T-helper 17 cell (primary cell): ENCODE measurements around the gene PKN3. TPM values are rescaled to one million over a fixed set of nuclear protein-coding genes. Genes with fewer than 3 reads are reported as not detected.
"Not testable (repeated sequence)": the region's sequence is repeated elsewhere in the genome, so short reads cannot be mapped to it uniquely, and the experiment has no call there.

Source experiments
- ATAC-seq: fragments of 150-1000 bp; cut with Tn5 transposase; 2 replicates; pipeline ENCODE4 v1.10.0; 2021; ENCODE audit warnings: mild to moderate bottlenecking, moderate library complexity
- DNase-seq, 3 donors: peaks; one replicate each; pipeline versions ENCODE4 v3.0.0 to v3.0.0-alpha.2; 2020 to 2021
- H3K9me3 ChIP-seq: one replicate; pipeline ENCODE4 v1.7.0; 2013; ENCODE audit warnings: low read length, mild to moderate bottlenecking; ENCODE audit not compliant: control insufficient read depth, poor library complexity, severe bottlenecking
- H3K27ac Mint-ChIP-seq: one replicate; pipeline ENCODE4 v1.8.0; 2022; ENCODE audit warnings: mild to moderate bottlenecking, moderate library complexity, mixed read lengths
- H3K27me3 Mint-ChIP-seq: one replicate; pipeline ENCODE4 v1.8.0; 2022; ENCODE audit warnings: mixed read lengths
- H3K36me3 Mint-ChIP-seq: one replicate; pipeline ENCODE4 v1.8.0; 2022; ENCODE audit warnings: low read depth, mixed read lengths
- H3K4me1 Mint-ChIP-seq: one replicate; pipeline ENCODE4 v1.8.0; 2022; ENCODE audit warnings: mild to moderate bottlenecking, mixed read lengths
- H3K4me3 Mint-ChIP-seq: one replicate; pipeline ENCODE4 v1.8.0; 2022; ENCODE audit warnings: mild to moderate bottlenecking, moderate library complexity, mixed read lengths
- total RNA-seq, 4 donors: library from RNA in 2 of 4; stranded (reverse) in 2 of 4; gene quantifications; one replicate each; pipeline ENCODE4 v1.2.3 and lab custom pipeline; 2022 to 2026

The PKN3 gene
- total RNA-seq, 2 donors from 2014 or later: 0.96 to 2.0 TPM

- DNase-seq (peak; percentile 46 to 67 (median 59)), ATAC-seq (peak; percentile 48)
- peak overlapping the region; percentile 98 for H3K27ac Mint-ChIP-seq
- H3K4me1 Mint-ChIP-seq: peaks cover 38% of the 10 kb centered on the region
- no peaks in the 10 kb centered on the region for H3K27me3 Mint-ChIP-seq
- peak overlapping the region; percentile 100 for H3K4me3 Mint-ChIP-seq
- no peaks in the 10 kb centered on the region for H3K36me3 Mint-ChIP-seq
- H3K9me3 ChIP-seq: no peaks in the 10 kb centered on the region
Measured at GRCh38 chr9:128684325-128685199, 17.7 kb upstream of the PKN3 start.

DNA sequence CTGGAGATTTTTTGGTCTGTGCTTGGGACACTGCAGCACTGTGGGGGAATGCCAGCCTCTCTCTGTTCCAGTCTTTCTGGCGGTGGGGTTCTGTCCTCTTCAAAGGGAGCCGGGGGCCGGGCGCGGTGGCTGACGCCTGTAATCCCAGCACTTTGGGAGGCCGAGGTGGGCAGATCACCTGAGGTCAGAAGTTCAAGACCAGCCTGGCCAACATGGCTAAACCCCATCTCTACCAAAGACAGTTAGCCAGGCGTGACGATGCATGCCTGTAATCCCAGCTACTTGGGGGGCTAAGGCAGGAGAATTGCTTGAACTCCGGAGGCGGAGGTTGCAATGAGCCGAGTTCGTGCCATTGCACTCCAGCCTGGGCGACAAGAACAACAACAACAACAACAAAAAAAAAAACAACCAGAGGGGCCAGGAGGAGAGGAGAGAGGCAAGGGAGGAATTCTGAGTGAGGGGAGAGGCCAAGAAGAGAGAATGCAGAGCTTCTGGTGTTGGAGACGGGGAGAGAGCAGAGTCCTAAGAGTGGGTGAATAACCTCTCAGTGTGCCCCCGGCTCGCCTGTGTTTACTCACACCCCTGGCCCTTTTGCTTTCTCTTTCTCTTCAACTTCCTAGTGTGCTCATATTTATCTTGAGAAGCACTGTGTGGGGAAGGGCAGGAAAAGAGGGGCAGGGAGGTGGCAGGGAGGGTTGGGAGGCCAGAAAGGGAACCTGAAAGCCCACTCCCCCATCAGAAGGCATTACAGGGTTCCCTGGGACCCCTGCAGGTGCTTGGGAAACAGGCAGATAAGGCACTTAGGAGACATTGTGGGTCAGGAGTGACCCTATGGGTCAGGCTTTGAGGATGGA, 16.4 kb upstream of the PKN3 start:
- peak overlapping the region; percentile 100 for H3K4me3 Mint-ChIP-seq
- no peaks in the 10 kb centered on the region for H3K27me3 Mint-ChIP-seq
- peak overlapping the region; percentile 98 for H3K27ac Mint-ChIP-seq
- peaks cover 43% of the 10 kb centered on the region for H3K4me1 Mint-ChIP-seq
- DNase-seq (no peak), ATAC-seq (no peak)
- peaks cover 2% of the 10 kb centered on the region for H3K36me3 Mint-ChIP-seq
- no peaks in the 10 kb centered on the region for H3K9me3 ChIP-seq

DNA sequence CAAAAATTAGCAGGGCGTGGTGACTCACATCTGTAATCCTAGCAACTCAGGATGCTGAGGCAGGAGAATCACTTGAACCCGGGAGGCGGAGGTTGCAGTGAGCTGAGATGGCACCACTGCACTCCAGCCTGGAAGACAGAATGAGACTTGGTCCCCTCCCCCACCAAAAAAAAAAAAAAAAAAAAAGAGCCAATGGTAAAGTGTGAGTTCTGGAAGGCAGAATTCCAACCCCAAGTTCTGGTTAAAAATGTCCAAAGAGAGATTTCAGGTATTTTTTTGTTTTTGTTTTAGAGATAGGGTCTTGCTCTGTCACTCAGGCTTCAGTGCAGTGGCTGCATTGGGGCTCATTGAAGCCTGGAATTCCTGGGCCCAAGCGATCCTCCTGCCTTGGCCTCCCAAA, 14.8 kb upstream of the PKN3 start:
- DNase-seq: no peak
- no peak overlapping the region for H3K4me3 Mint-ChIP-seq

DNA sequence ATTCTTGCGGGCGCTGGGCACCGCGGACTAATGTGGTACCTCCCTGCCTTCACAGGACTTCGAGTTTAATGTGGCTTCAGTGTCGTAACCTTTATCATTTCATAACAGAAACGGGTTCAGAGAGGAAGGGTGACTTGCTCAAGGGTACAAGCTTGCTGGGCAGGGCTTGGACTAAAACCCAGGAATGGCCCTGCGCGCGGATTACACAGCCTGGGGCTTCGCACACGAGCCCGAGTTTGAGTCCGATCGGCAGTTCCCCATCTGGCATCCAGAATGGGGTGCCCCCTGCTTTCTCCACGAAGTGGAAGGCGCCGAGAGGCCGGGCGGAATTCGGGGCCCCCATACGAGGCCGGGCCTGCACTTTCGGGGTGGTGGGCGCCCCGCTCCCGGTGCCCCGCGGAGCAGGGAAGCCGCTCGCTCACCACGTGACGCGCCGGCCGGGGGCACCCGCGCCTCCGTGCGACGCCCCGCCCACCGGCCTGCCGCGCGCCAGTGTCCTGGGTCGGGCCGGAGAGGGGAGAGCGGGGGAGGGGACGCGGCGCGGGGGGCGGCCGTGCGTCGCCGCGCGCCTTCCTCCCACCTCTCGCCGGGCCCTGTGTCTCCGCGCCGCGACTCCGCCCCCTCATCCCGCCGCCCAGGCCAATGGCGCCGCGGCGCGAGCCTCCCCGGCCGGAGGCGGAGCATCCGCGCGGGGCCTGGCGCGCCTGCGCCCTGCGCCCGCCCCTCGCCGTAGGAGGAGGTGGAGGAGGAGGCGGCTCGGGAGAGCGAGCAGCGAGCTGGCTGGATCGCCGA, 13.6 kb upstream of the PKN3 start, which contains the start of gene SET:
Gene SET (plus strand): TSS at position 722 of the 792 bp plus-strand sequence. CDS start 361 bp downstream, outside the sequence.
- ATAC-seq (peak; percentile 83), DNase-seq (peak; percentile 90 to 95 (median 93))
- H3K9me3 ChIP-seq: no peaks in the 10 kb centered on the region
- Mint-ChIP-seq H3K4me1 (peaks cover 49% of the 10 kb centered on the region), H3K4me3 (peak within 1 kb of the TSS; percentile 100), H3K36me3 (peaks cover 7% of the 10 kb centered on the region), H3K27me3 (no peaks in the 10 kb centered on the region), H3K27ac (peak within 1 kb of the TSS; percentile 98)

More for the DNA sequence above, 14.8 kb upstream of the PKN3 start:
- no peaks in the 10 kb centered on the region for H3K9me3 ChIP-seq
- H3K36me3 Mint-ChIP-seq: peaks cover 2% of the 10 kb centered on the region
- H3K27ac Mint-ChIP-seq: peak overlapping the region; percentile 98
- peaks cover 48% of the 10 kb centered on the region for H3K4me1 Mint-ChIP-seq
- H3K27me3 Mint-ChIP-seq: no peaks in the 10 kb centered on the region
- no peak for ATAC-seq

GRCh38 chr9:128689293-128689774, 13.0 kb upstream of the PKN3 start:
- Mint-ChIP-seq H3K36me3 (peaks cover 9% of the 10 kb centered on the region), H3K27me3 (no peaks in the 10 kb centered on the region), H3K4me1 (peaks cover 48% of the 10 kb centered on the region), H3K4me3 (peak overlapping the region; percentile 87), H3K27ac (no peak overlapping the region)
- ATAC-seq: peak; percentile 24
- peak; percentile 44 to 59 (median 57) for DNase-seq
- H3K9me3 ChIP-seq: no peaks in the 10 kb centered on the region

GRCh38 chr9:128689820-128690683, 12.3 kb upstream of the PKN3 start:
- DNase-seq: peak in 2 of 3 donors; percentile 57 to 58
- H3K9me3 ChIP-seq: no peaks in the 10 kb centered on the region
- Mint-ChIP-seq H3K4me1 (peaks cover 41% of the 10 kb centered on the region), H3K27me3 (no peaks in the 10 kb centered on the region), H3K27ac (peak overlapping the region; percentile 98), H3K4me3 (peak overlapping the region; percentile 100), H3K36me3 (peaks cover 9% of the 10 kb centered on the region)
- ATAC-seq: peak; percentile 27

GRCh38 chr9:128690684-128691034, 11.6 kb upstream of the PKN3 start:
- peak overlapping the region; percentile 100 for H3K4me3 Mint-ChIP-seq
- DNase-seq (no peak), ATAC-seq (peak; percentile 16)
- H3K27me3 Mint-ChIP-seq: no peaks in the 10 kb centered on the region
- H3K4me1 Mint-ChIP-seq: peaks cover 35% of the 10 kb centered on the region
- peak overlapping the region; percentile 98 for H3K27ac Mint-ChIP-seq
- H3K36me3 Mint-ChIP-seq: peaks cover 9% of the 10 kb centered on the region
- H3K9me3 ChIP-seq: no peaks in the 10 kb centered on the region

- H3K9me3 ChIP-seq, H3K27me3 Mint-ChIP-seq, H3K36me3 Mint-ChIP-seq, DNase-seq, ATAC-seq, H3K4me3 Mint-ChIP-seq: not testable (repeated sequence)
- peak overlapping the region; percentile 91 for H3K27ac Mint-ChIP-seq
- peaks cover 22% of the 10 kb centered on the region for H3K4me1 Mint-ChIP-seq
Measured at GRCh38 chr9:128693738-128694137, 8.6 kb upstream of the PKN3 start.

DNA sequence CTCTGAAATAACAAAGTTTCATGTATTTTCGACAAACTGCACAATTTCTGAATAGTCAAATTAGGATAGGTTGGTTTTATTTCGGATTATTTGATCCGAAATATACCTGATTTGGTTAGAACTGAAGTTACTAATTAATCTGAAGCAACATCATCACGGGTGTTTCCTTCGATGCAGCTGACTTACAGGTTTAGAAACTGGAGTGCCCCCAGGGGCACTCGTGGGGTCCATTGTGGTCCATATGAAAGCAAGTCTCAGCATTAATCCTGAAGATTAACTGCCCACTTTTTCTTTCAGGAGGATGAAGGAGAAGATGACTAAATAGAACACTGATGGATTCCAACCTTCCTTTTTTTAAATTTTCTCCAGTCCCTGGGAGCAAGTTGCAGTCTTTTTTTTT, 8.0 kb upstream of the PKN3 start:
- Mint-ChIP-seq H3K27me3 (no peaks in the 10 kb centered on the region), H3K27ac (peak overlapping the region; percentile 91), H3K4me3 (no peak overlapping the region), H3K36me3 (peaks cover 9% of the 10 kb centered on the region), H3K4me1 (peaks cover 22% of the 10 kb centered on the region)
- no peak for DNase-seq
- H3K9me3 ChIP-seq: no peaks in the 10 kb centered on the region
- ATAC-seq: no peak

- no peak overlapping the region for H3K4me3 Mint-ChIP-seq
- ATAC-seq (no peak), DNase-seq (no peak)
- H3K27me3 Mint-ChIP-seq: no peaks in the 10 kb centered on the region
- H3K36me3 Mint-ChIP-seq: peaks cover 7% of the 10 kb centered on the region
- peaks cover 11% of the 10 kb centered on the region for H3K4me1 Mint-ChIP-seq
- no peak overlapping the region for H3K27ac Mint-ChIP-seq
- no peaks in the 10 kb centered on the region for H3K9me3 ChIP-seq
Measured at GRCh38 chr9:128696923-128697707, 5.2 kb upstream of the PKN3 start.

GRCh38 chr9:128699096-128699795, 3.1 kb upstream of the PKN3 start:
- not testable (repeated sequence) for H3K27ac Mint-ChIP-seq, H3K27me3 Mint-ChIP-seq, DNase-seq, H3K4me3 Mint-ChIP-seq, H3K4me1 Mint-ChIP-seq, ATAC-seq, H3K9me3 ChIP-seq, H3K36me3 Mint-ChIP-seq
